IMR-90 (cell line): ENCODE measurements around the gene CEP135. TPM values are rescaled to one million over a fixed set of nuclear protein-coding genes. Genes with fewer than 3 reads are reported as not detected.

Source experiments
- ATAC-seq: fragments of 200-7000 bp; cut with Tn5 transposase; 2 replicates; pipeline ENCODE4 v1.9.1; 2020; ENCODE audit warnings: low read depth, mild to moderate bottlenecking, moderate library complexity
- BruUV-seq: library from RNA; stranded (reverse); fragments of 400-500 nt; replicated peaks from 2 replicates; lab custom pipeline; 2021; lab: Mats Ljungman, UMichigan
- CTCF ChIA-PET: fragments of 300-600 bp; formaldehyde crosslinking; extraction: SDS; loops from one replicate; lab custom pipeline; 2021; ENCODE audit warnings: antibody characterized with exemption; lab: Yijun Ruan, JAX
- POLR2A ChIA-PET: fragments of 300-600 bp; sonication (Branson Sonifier 250); formaldehyde crosslinking; loops from one replicate; lab custom pipeline; 2022; ENCODE audit warnings: antibody characterized with exemption; ENCODE audit not compliant: unreplicated experiment; lab: Charles Lee
- DNase-seq: peaks from one replicate; pipeline ENCODE4 v3.0.0; 2013
- H2AFZ ChIP-seq: replicated peaks from 2 replicates; pipeline ENCODE3; 2013; ENCODE audit warnings: low read length, mild to moderate bottlenecking; ENCODE audit not compliant: poor library complexity
- H2AK5ac ChIP-seq: 2 replicates; pipeline ENCODE4 v1.6.1; 2013; ENCODE audit warnings: low read depth, low read length, inconsistent platforms
- H2AK9ac ChIP-seq: replicated peaks from 2 replicates; pipeline ENCODE3; 2013; ENCODE audit warnings: mild to moderate bottlenecking, low read depth, low read length, moderate library complexity; ENCODE audit not compliant: poor library complexity
- H2BK120ac ChIP-seq: 2 replicates; pipeline ENCODE4 v1.6.1; 2013; ENCODE audit warnings: low read depth, low read length, inconsistent platforms
- H2BK15ac ChIP-seq: 3 replicates; pipeline ENCODE4 v1.6.1; 2013; ENCODE audit warnings: low read depth, low read length, inconsistent platforms
- H2BK20ac ChIP-seq: 2 replicates; pipeline ENCODE4 v1.6.1; 2013; ENCODE audit warnings: low read depth, mild to moderate bottlenecking, inconsistent platforms, low read length, moderate library complexity
- H2BK5ac ChIP-seq: 2 replicates; pipeline ENCODE4 v1.6.1; 2013; ENCODE audit warnings: mild to moderate bottlenecking, low read depth, low read length, inconsistent platforms; ENCODE audit not compliant: poor library complexity, severe bottlenecking
- H3K14ac ChIP-seq: replicated peaks from 2 replicates; pipeline ENCODE4 v1.6.1; 2013; ENCODE audit warnings: low read depth, low read length, inconsistent platforms
- H3K18ac ChIP-seq: 2 replicates; pipeline ENCODE4 v1.6.1; 2013; ENCODE audit warnings: low read depth, low read length, control low read depth
- H3K23ac ChIP-seq: 2 replicates; pipeline ENCODE4 v1.6.1; 2013; ENCODE audit warnings: low read depth, low read length, inconsistent platforms
- H3K27ac ChIP-seq: 2 replicates; pipeline ENCODE4 v1.5.1; 2013; ENCODE audit warnings: mild to moderate bottlenecking, control low read depth, low read length; ENCODE audit not compliant: insufficient read depth
- H3K27me3 ChIP-seq: 2 replicates; pipeline ENCODE4 v1.6.1; 2013; ENCODE audit warnings: low read length; ENCODE audit not compliant: control insufficient read depth, insufficient read depth
- H3K36me3 ChIP-seq: 2 replicates; pipeline ENCODE4 v1.6.1; 2013; ENCODE audit warnings: low read length, mixed read lengths; ENCODE audit not compliant: control insufficient read depth, insufficient read depth
- H3K4ac ChIP-seq: 2 replicates; pipeline ENCODE4 v1.6.1; 2013; ENCODE audit warnings: low read depth, low read length, inconsistent platforms
- H3K4me1 ChIP-seq: 2 replicates; pipeline ENCODE4 v1.6.1; 2013; ENCODE audit warnings: low read length, mixed read lengths; ENCODE audit not compliant: control insufficient read depth, insufficient read depth
- H3K4me2 ChIP-seq: 2 replicates; pipeline ENCODE4 v1.6.1; 2013; ENCODE audit warnings: low read depth, mild to moderate bottlenecking, control low read depth, low read length, moderate library complexity
- H3K4me3 ChIP-seq: 2 replicates; pipeline ENCODE4 v1.5.1; 2013; ENCODE audit warnings: low read depth, mild to moderate bottlenecking, control low read depth, low read length, moderate library complexity; ENCODE audit not compliant: insufficient read depth
- H3K56ac ChIP-seq: 2 replicates; pipeline ENCODE4 v1.6.1; 2013; ENCODE audit warnings: low read length, inconsistent platforms; ENCODE audit not compliant: insufficient read depth; ENCODE audit errors: extremely low read depth
- H3K79me1 ChIP-seq, 2 experiments: 2 replicates each; pipeline ENCODE4 v1.6.1; 2013; ENCODE audit warnings: low read length in 2 of 2, inconsistent platforms in 1 of 2, low read depth in 1 of 2
- H3K9ac ChIP-seq: 2 replicates; pipeline ENCODE4 v1.6.1; 2013; ENCODE audit warnings: low read depth, low read length, control low read depth
- H3K9me1 ChIP-seq: 2 replicates; pipeline ENCODE4 v1.6.1; 2013; ENCODE audit warnings: low read length, inconsistent platforms; ENCODE audit not compliant: insufficient read depth
- H3K9me3 ChIP-seq: 2 replicates; pipeline ENCODE4 v1.6.1; 2013; ENCODE audit warnings: low read length; ENCODE audit not compliant: control insufficient read depth, insufficient read depth
- H4K20me1 ChIP-seq: 2 replicates; pipeline ENCODE4 v1.6.1; 2013; ENCODE audit warnings: low read length, inconsistent platforms; ENCODE audit not compliant: insufficient read depth
- H4K5ac ChIP-seq: 2 replicates; pipeline ENCODE4 v1.6.1; 2013; ENCODE audit warnings: mild to moderate bottlenecking, low read depth, low read length, control low read depth
- H4K8ac ChIP-seq, 2 experiments: 2 replicates each; pipeline ENCODE4 v1.6.1; 2013; ENCODE audit warnings: low read depth in 2 of 2, low read length in 2 of 2, control low read depth in 1 of 2, inconsistent platforms in 1 of 2
- H4K91ac ChIP-seq: 2 replicates; pipeline ENCODE4 v1.6.1; 2013; ENCODE audit warnings: low read depth, low read length, inconsistent platforms; ENCODE audit not compliant: insufficient read depth
- CEBPB ChIP-seq: IDR thresholded peaks from 2 replicates; pipeline ENCODE4 v1.6.1; 2012; ENCODE audit warnings: low read depth, low read length, improper control_type of control experiment
- CTCF ChIP-seq: conservative IDR thresholded peaks from 2 replicates; pipeline ENCODE4 v1.5.1; 2012; ENCODE audit warnings: mild to moderate bottlenecking, low read depth, low read length, improper control_type of control experiment
- ELK1 ChIP-seq: fragments of 150-350 bp; IDR thresholded peaks from 2 replicates; pipeline ENCODE4 v1.6.1; 2016; ENCODE audit warnings: low read depth, mild to moderate bottlenecking, low read length, moderate library complexity, borderline replicate concordance
- SMC3 ChIP-seq: fragments of 150-350 bp; IDR thresholded peaks from 2 replicates; pipeline ENCODE4 v1.6.1; 2016; ENCODE audit warnings: low read depth, mild to moderate bottlenecking, antibody characterized with exemption, low read length, moderate library complexity
- WGBS, 2 experiments: methylation state at CpG; one replicate each; pipeline versions ENCODE4 v1.1.5 to v1.1.7; 2013; ENCODE audit warnings: missing lambda C conversion rate in 2 of 2; ENCODE audit not compliant: insufficient read length in 1 of 2; ENCODE audit errors: extremely low coverage in 2 of 2; 5-methylcytosine and 5-hydroxymethylcytosine counted together
- dilution Hi-C: fragments of 300-500 bp; cut with HindIII; formaldehyde crosslinking; loops from one replicate; pipeline ENCODE4 v1.14.3; 2018; ENCODE audit warnings: low sequenced_read_pairs; ENCODE audit not compliant: unreplicated experiment
- in situ Hi-C: fragments of 300-500 bp; cut with MboI; formaldehyde crosslinking; loops from 3 replicates; pipeline ENCODE4 v1.14.3; 2019; ENCODE audit warnings: low sequenced_read_pairs, inconsistent platforms, mixed read lengths
- intact Hi-C: fragments of 100-400 bp; cut with micrococcal nuclease; formaldehyde crosslinking; loops from 2 replicates; pipeline ENCODE4 v1.10.0; 2022
- polyA plus RNA-seq, 3 experiments: library from polyadenylated mRNA; depleted of rRNA; stranded (reverse); fragments of >200 nt; gene quantifications; 2 replicates each; pipeline ENCODE4 v1.2.3, GENCODE V29; 2012; ENCODE audit warnings: low replicate concordance in 1 of 3
- total RNA-seq: library from RNA; depleted of rRNA; stranded (reverse); fragments of >200 nt; gene quantifications from 2 replicates; pipeline ENCODE4 v1.2.3, GENCODE V29; 2012

Gene CEP135
- total and polyA plus RNA-seq, 2 of the 4 experiments (the other 2 are of a cell fraction), result 2.7 to 3.2 TPM

- TF ChIP-seq SMC3 (no peak), CEBPB (no peak)
Measured at GRCh38 chr4:56048702-56049431, 100.1 kb downstream of the CEP135 start (continued).

- in situ Hi-C loops, result no loop called here
- no peak overlapping the region for H3K4ac ChIP-seq
- TF ChIP-seq ELK1, result no peak
- TF ChIP-seq CTCF, result no peak
- no peak overlapping the region for H2AK5ac ChIP-seq
- H2AK9ac ChIP-seq, result no peak overlapping the region
- H3K27ac ChIP-seq, result no peak overlapping the region
- H2BK5ac ChIP-seq, result no peak overlapping the region
- WGBS, 2 experiments, result no CpG with 5 or more reads among the region's 2 CpGs
- H3K9ac ChIP-seq, result no peak overlapping the region
- no peak overlapping the region for H3K14ac ChIP-seq
- no peak overlapping the region for H3K4me3 ChIP-seq
- DNase-seq (no peak), ATAC-seq (no peak)
- H3K79me1 ChIP-seq, result no peaks in the 10 kb centered on the region; a peak in 1 of 4 replicates
- no peak overlapping the region for H4K5ac ChIP-seq
- no peaks in the 10 kb centered on the region for H4K20me1 ChIP-seq
- no peaks in the 10 kb centered on the region for H3K36me3 ChIP-seq
- H3K23ac ChIP-seq, result no peak overlapping the region
- H2AFZ ChIP-seq, result no peak overlapping the region
- no peak overlapping the region for H4K8ac ChIP-seq
- no peak overlapping the region for H4K91ac ChIP-seq
- H3K9me1 ChIP-seq, result no peaks in the 10 kb centered on the region
- intact Hi-C loops, result no loop called here
- BruUV-seq, result no TSS peak
- no peak overlapping the region for H3K4me2 ChIP-seq
- H3K9me3 ChIP-seq, result no peaks in the 10 kb centered on the region
- H3K56ac ChIP-seq, result no peak overlapping the region
- no peak overlapping the region for H2BK120ac ChIP-seq
- POLR2A ChIA-PET, result no interaction called here
- no peak overlapping the region for H2BK20ac ChIP-seq
- peaks cover 18% of the 10 kb centered on the region for H3K27me3 ChIP-seq
- H2BK15ac ChIP-seq, result no peak overlapping the region
- no peaks in the 10 kb centered on the region for H3K4me1 ChIP-seq
- dilution Hi-C loops, result no loop called here
- H3K18ac ChIP-seq, result no peak overlapping the region
- CTCF ChIA-PET, result interaction anchor here (0.6 kb wide), 1 partner anchor 624 kb away, joined by 3 read pairs; no protein-coding TSS in a partner anchor
Measured at GRCh38 chr4:56050625-56051024, 101.9 kb downstream of the CEP135 start.
